IMR-90 (cell line): ENCODE measurements around the gene CEP63. TPM values are rescaled to one million over a fixed set of nuclear protein-coding genes. Genes with fewer than 3 reads are reported as not detected.

Source experiments
- ATAC-seq: fragments of 200-7000 bp; cut with Tn5 transposase; 2 replicates; pipeline ENCODE4 v1.9.1; 2020; ENCODE audit warnings: low read depth, mild to moderate bottlenecking, moderate library complexity
- BruUV-seq: library from RNA; stranded (reverse); fragments of 400-500 nt; replicated peaks from 2 replicates; lab custom pipeline; 2021; lab: Mats Ljungman, UMichigan
- CTCF ChIA-PET: fragments of 300-600 bp; formaldehyde crosslinking; extraction: SDS; loops from one replicate; lab custom pipeline; 2021; ENCODE audit warnings: antibody characterized with exemption; lab: Yijun Ruan, JAX
- POLR2A ChIA-PET: fragments of 300-600 bp; sonication (Branson Sonifier 250); formaldehyde crosslinking; loops from one replicate; lab custom pipeline; 2022; ENCODE audit warnings: antibody characterized with exemption; ENCODE audit not compliant: unreplicated experiment; lab: Charles Lee
- DNase-seq: peaks from one replicate; pipeline ENCODE4 v3.0.0; 2013
- H2AFZ ChIP-seq: replicated peaks from 2 replicates; pipeline ENCODE3; 2013; ENCODE audit warnings: low read length, mild to moderate bottlenecking; ENCODE audit not compliant: poor library complexity
- H2AK5ac ChIP-seq: 2 replicates; pipeline ENCODE4 v1.6.1; 2013; ENCODE audit warnings: low read depth, low read length, inconsistent platforms
- H2AK9ac ChIP-seq: replicated peaks from 2 replicates; pipeline ENCODE3; 2013; ENCODE audit warnings: mild to moderate bottlenecking, low read depth, low read length, moderate library complexity; ENCODE audit not compliant: poor library complexity
- H2BK120ac ChIP-seq: 2 replicates; pipeline ENCODE4 v1.6.1; 2013; ENCODE audit warnings: low read depth, low read length, inconsistent platforms
- H2BK15ac ChIP-seq: 3 replicates; pipeline ENCODE4 v1.6.1; 2013; ENCODE audit warnings: low read depth, low read length, inconsistent platforms
- H2BK20ac ChIP-seq: 2 replicates; pipeline ENCODE4 v1.6.1; 2013; ENCODE audit warnings: low read depth, mild to moderate bottlenecking, inconsistent platforms, low read length, moderate library complexity
- H2BK5ac ChIP-seq: 2 replicates; pipeline ENCODE4 v1.6.1; 2013; ENCODE audit warnings: mild to moderate bottlenecking, low read depth, low read length, inconsistent platforms; ENCODE audit not compliant: poor library complexity, severe bottlenecking
- H3K14ac ChIP-seq: replicated peaks from 2 replicates; pipeline ENCODE4 v1.6.1; 2013; ENCODE audit warnings: low read depth, low read length, inconsistent platforms
- H3K18ac ChIP-seq: 2 replicates; pipeline ENCODE4 v1.6.1; 2013; ENCODE audit warnings: low read depth, low read length, control low read depth
- H3K23ac ChIP-seq: 2 replicates; pipeline ENCODE4 v1.6.1; 2013; ENCODE audit warnings: low read depth, low read length, inconsistent platforms
- H3K27ac ChIP-seq: 2 replicates; pipeline ENCODE4 v1.5.1; 2013; ENCODE audit warnings: mild to moderate bottlenecking, control low read depth, low read length; ENCODE audit not compliant: insufficient read depth
- H3K27me3 ChIP-seq: 2 replicates; pipeline ENCODE4 v1.6.1; 2013; ENCODE audit warnings: low read length; ENCODE audit not compliant: control insufficient read depth, insufficient read depth
- H3K36me3 ChIP-seq: 2 replicates; pipeline ENCODE4 v1.6.1; 2013; ENCODE audit warnings: low read length, mixed read lengths; ENCODE audit not compliant: control insufficient read depth, insufficient read depth
- H3K4ac ChIP-seq: 2 replicates; pipeline ENCODE4 v1.6.1; 2013; ENCODE audit warnings: low read depth, low read length, inconsistent platforms
- H3K4me1 ChIP-seq: 2 replicates; pipeline ENCODE4 v1.6.1; 2013; ENCODE audit warnings: low read length, mixed read lengths; ENCODE audit not compliant: control insufficient read depth, insufficient read depth
- H3K4me2 ChIP-seq: 2 replicates; pipeline ENCODE4 v1.6.1; 2013; ENCODE audit warnings: low read depth, mild to moderate bottlenecking, control low read depth, low read length, moderate library complexity
- H3K4me3 ChIP-seq: 2 replicates; pipeline ENCODE4 v1.5.1; 2013; ENCODE audit warnings: low read depth, mild to moderate bottlenecking, control low read depth, low read length, moderate library complexity; ENCODE audit not compliant: insufficient read depth
- H3K56ac ChIP-seq: 2 replicates; pipeline ENCODE4 v1.6.1; 2013; ENCODE audit warnings: low read length, inconsistent platforms; ENCODE audit not compliant: insufficient read depth; ENCODE audit errors: extremely low read depth
- H3K79me1 ChIP-seq, 2 experiments: 2 replicates each; pipeline ENCODE4 v1.6.1; 2013; ENCODE audit warnings: low read length in 2 of 2, inconsistent platforms in 1 of 2, low read depth in 1 of 2
- H3K9ac ChIP-seq: 2 replicates; pipeline ENCODE4 v1.6.1; 2013; ENCODE audit warnings: low read depth, low read length, control low read depth
- H3K9me1 ChIP-seq: 2 replicates; pipeline ENCODE4 v1.6.1; 2013; ENCODE audit warnings: low read length, inconsistent platforms; ENCODE audit not compliant: insufficient read depth
- H3K9me3 ChIP-seq: 2 replicates; pipeline ENCODE4 v1.6.1; 2013; ENCODE audit warnings: low read length; ENCODE audit not compliant: control insufficient read depth, insufficient read depth
- H4K20me1 ChIP-seq: 2 replicates; pipeline ENCODE4 v1.6.1; 2013; ENCODE audit warnings: low read length, inconsistent platforms; ENCODE audit not compliant: insufficient read depth
- H4K5ac ChIP-seq: 2 replicates; pipeline ENCODE4 v1.6.1; 2013; ENCODE audit warnings: mild to moderate bottlenecking, low read depth, low read length, control low read depth
- H4K8ac ChIP-seq, 2 experiments: 2 replicates each; pipeline ENCODE4 v1.6.1; 2013; ENCODE audit warnings: low read depth in 2 of 2, low read length in 2 of 2, control low read depth in 1 of 2, inconsistent platforms in 1 of 2
- H4K91ac ChIP-seq: 2 replicates; pipeline ENCODE4 v1.6.1; 2013; ENCODE audit warnings: low read depth, low read length, inconsistent platforms; ENCODE audit not compliant: insufficient read depth
- BHLHE40 ChIP-seq: fragments of 150-350 bp; IDR thresholded peaks from 2 replicates; pipeline ENCODE4 v1.6.1; 2016; ENCODE audit warnings: mild to moderate bottlenecking, low read depth, low read length
- CEBPB ChIP-seq: IDR thresholded peaks from 2 replicates; pipeline ENCODE4 v1.6.1; 2012; ENCODE audit warnings: low read depth, low read length, improper control_type of control experiment
- CHD1 ChIP-seq: IDR thresholded peaks from 2 replicates; pipeline ENCODE4 v1.6.1; 2012; ENCODE audit warnings: low read depth, low read length, improper control_type of control experiment
- ELK1 ChIP-seq: fragments of 150-350 bp; IDR thresholded peaks from 2 replicates; pipeline ENCODE4 v1.6.1; 2016; ENCODE audit warnings: low read depth, mild to moderate bottlenecking, low read length, moderate library complexity, borderline replicate concordance
- FOS ChIP-seq: fragments of 150-350 bp; IDR thresholded peaks from 2 replicates; pipeline ENCODE4 v1.6.1; 2016; ENCODE audit warnings: low read depth, low read length
- MAFK ChIP-seq: IDR thresholded peaks from 2 replicates; pipeline ENCODE4 v1.6.1; 2012; ENCODE audit warnings: low read depth, low read length, improper control_type of control experiment
- MAZ ChIP-seq: IDR thresholded peaks from 2 replicates; pipeline ENCODE4 v1.6.1; 2012; ENCODE audit warnings: low read depth, mild to moderate bottlenecking, low read length, improper control_type of control experiment, moderate library complexity, borderline replicate concordance
- MXI1 ChIP-seq: IDR thresholded peaks from 2 replicates; pipeline ENCODE4 v1.6.1; 2012; ENCODE audit warnings: low read depth, mild to moderate bottlenecking, low read length, moderate library complexity, borderline replicate concordance
- POLR2A ChIP-seq: IDR thresholded peaks from 2 replicates; pipeline ENCODE4 v1.6.1; 2012; ENCODE audit warnings: mild to moderate bottlenecking, low read depth, low read length
- RCOR1 ChIP-seq: IDR thresholded peaks from 2 replicates; pipeline ENCODE4 v1.6.1; 2012; ENCODE audit warnings: mild to moderate bottlenecking, low read length, improper control_type of control experiment; ENCODE audit not compliant: insufficient replicate concordance
- RFX5 ChIP-seq: IDR thresholded peaks from 2 replicates; pipeline ENCODE4 v1.8.0; 2012; ENCODE audit warnings: low read depth, mild to moderate bottlenecking, low read length, moderate library complexity
- SMC3 ChIP-seq: fragments of 150-350 bp; IDR thresholded peaks from 2 replicates; pipeline ENCODE4 v1.6.1; 2016; ENCODE audit warnings: low read depth, mild to moderate bottlenecking, antibody characterized with exemption, low read length, moderate library complexity
- WGBS, 2 experiments: methylation state at CpG; one replicate each; pipeline versions ENCODE4 v1.1.5 to v1.1.7; 2013; ENCODE audit warnings: missing lambda C conversion rate in 2 of 2; ENCODE audit not compliant: insufficient read length in 1 of 2; ENCODE audit errors: extremely low coverage in 2 of 2; 5-methylcytosine and 5-hydroxymethylcytosine counted together
- dilution Hi-C: fragments of 300-500 bp; cut with HindIII; formaldehyde crosslinking; loops from one replicate; pipeline ENCODE4 v1.14.3; 2018; ENCODE audit warnings: low sequenced_read_pairs; ENCODE audit not compliant: unreplicated experiment
- in situ Hi-C: fragments of 300-500 bp; cut with MboI; formaldehyde crosslinking; loops from 3 replicates; pipeline ENCODE4 v1.14.3; 2019; ENCODE audit warnings: low sequenced_read_pairs, inconsistent platforms, mixed read lengths
- intact Hi-C: fragments of 100-400 bp; cut with micrococcal nuclease; formaldehyde crosslinking; loops from 2 replicates; pipeline ENCODE4 v1.10.0; 2022
- polyA plus RNA-seq, 3 experiments: library from polyadenylated mRNA; depleted of rRNA; stranded (reverse); fragments of >200 nt; gene quantifications; 2 replicates each; pipeline ENCODE4 v1.2.3, GENCODE V29; 2012; ENCODE audit warnings: low replicate concordance in 1 of 3
- total RNA-seq: library from RNA; depleted of rRNA; stranded (reverse); fragments of >200 nt; gene quantifications from 2 replicates; pipeline ENCODE4 v1.2.3, GENCODE V29; 2012
- TF ChIP-seq, protein P1 (sequence below): conservative IDR thresholded peaks from 2 replicates; pipeline ENCODE4 v1.5.1; 2012; ENCODE audit warnings: mild to moderate bottlenecking, low read depth, low read length, improper control_type of control experiment

CEP63 gene
- total and polyA plus RNA-seq, 2 of the 4 experiments (the other 2 are of a cell fraction) = 6.5 to 9.1 TPM

DNA sequence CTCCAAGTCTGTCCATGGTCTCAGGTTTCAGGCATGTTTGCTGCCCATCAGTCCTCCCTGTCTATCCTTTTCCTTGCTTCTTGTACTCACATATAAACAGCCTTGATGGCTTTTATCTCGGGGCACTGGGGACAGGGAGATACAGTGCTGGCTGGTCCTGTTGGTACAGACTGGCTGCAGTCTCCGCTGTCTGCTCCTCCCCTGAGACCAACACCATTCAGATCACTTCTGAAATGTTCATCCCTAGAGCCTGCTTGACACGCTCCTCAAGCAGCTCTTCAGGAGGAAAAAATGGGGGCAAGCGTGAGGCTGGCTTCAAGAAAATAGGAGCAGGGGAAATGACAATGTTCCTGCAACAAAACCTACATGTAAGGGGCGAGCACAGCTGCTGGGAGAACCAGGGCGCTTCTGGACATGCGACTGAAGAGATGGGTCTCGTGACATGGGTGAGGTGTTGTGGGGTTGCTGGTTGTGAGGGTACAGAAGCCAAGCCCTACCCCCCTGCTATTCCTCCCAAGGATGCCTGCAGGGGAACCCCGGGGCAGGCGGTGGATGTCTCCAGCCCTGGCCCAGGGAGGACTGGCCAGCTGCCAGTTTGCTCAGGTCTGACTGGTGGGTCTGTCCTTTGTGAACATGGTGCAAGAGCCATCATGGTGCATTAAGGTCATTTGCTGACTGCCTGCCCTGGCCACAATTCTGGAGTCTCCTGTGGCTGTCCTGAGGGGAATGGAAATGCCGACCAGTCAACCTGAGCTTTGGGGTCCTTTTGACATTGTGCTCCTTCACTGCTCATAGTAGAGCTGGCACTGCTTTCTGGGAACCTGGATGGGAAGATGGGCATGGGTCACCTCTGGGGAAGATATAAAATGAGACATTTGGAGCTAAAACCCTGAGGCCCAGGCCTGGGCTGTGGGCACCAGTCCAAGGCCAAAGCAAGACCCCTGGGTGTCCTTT lies 124.9 kb downstream of the CEP63 start:
- Histone ChIP-seq H2BK20ac (no peak overlapping the region), H3K9me3 (no peaks in the 10 kb centered on the region), H2AFZ (no peak overlapping the region), H3K14ac (no peak overlapping the region), H3K36me3 (no peaks in the 10 kb centered on the region), H4K91ac (no peak overlapping the region), H3K27ac (no peak overlapping the region), H3K4ac (no peak overlapping the region), H2AK9ac (no peak overlapping the region), H3K9me1 (no peaks in the 10 kb centered on the region; the same call in 1 of the 2 replicates), H2AK5ac (no peak overlapping the region), H4K20me1 (no peaks in the 10 kb centered on the region), H2BK120ac (no peak overlapping the region), H3K79me1 (no peaks in the 10 kb centered on the region), H3K56ac (no peak overlapping the region), H2BK5ac (no peak overlapping the region), H2BK15ac (no peak overlapping the region), H3K4me1 (peaks cover 2% of the 10 kb centered on the region; the same call in 1 of the 2 replicates), H3K4me3 (no peak overlapping the region), H3K4me2 (no peak overlapping the region), H3K18ac (no peak overlapping the region), H3K23ac (no peak overlapping the region), H3K9ac (no peak overlapping the region), H4K5ac (no peak overlapping the region), H4K8ac (no peak overlapping the region), H3K27me3 (peaks cover 49% of the 10 kb centered on the region)
- dilution Hi-C loops (no loop called here), intact Hi-C loops (no loop called here), in situ Hi-C loops (no loop called here)
- ATAC-seq (no peak), DNase-seq (no peak)
- ChIA-PET POLR2A (no interaction called here), CTCF (no interaction called here)
- WGBS, 2 experiments = 40% methylated on average over 3 of the region's 11 CpGs; no CpG with 5 or more reads in 1 of the 2 experiments
- no TSS peak for BruUV-seq
- TF ChIP-seq BHLHE40 (no peak), MXI1 (no peak), SMC3 (no peak), POLR2A (no peak), FOS (no peak), MAFK (no peak), RCOR1 (no peak), CEBPB (no peak), CHD1 (no peak), ELK1 (no peak), RFX5 (no peak), MAZ (no peak)
- TF ChIP-seq, protein P1, sequence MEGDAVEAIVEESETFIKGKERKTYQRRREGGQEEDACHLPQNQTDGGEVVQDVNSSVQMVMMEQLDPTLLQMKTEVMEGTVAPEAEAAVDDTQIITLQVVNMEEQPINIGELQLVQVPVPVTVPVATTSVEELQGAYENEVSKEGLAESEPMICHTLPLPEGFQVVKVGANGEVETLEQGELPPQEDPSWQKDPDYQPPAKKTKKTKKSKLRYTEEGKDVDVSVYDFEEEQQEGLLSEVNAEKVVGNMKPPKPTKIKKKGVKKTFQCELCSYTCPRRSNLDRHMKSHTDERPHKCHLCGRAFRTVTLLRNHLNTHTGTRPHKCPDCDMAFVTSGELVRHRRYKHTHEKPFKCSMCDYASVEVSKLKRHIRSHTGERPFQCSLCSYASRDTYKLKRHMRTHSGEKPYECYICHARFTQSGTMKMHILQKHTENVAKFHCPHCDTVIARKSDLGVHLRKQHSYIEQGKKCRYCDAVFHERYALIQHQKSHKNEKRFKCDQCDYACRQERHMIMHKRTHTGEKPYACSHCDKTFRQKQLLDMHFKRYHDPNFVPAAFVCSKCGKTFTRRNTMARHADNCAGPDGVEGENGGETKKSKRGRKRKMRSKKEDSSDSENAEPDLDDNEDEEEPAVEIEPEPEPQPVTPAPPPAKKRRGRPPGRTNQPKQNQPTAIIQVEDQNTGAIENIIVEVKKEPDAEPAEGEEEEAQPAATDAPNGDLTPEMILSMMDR = no peak
